Measurements from ENCODE around the gene FSTL4. TPM values are rescaled to one million over a fixed set of nuclear protein-coding genes. Genes with fewer than 3 reads are reported as not detected.

The FSTL4 gene
- total and polyA plus RNA-seq, 2 donors (not counting 1 experiment from before 2014, with no cell fraction given), result 0.31 to 6.7 TPM

DNA sequence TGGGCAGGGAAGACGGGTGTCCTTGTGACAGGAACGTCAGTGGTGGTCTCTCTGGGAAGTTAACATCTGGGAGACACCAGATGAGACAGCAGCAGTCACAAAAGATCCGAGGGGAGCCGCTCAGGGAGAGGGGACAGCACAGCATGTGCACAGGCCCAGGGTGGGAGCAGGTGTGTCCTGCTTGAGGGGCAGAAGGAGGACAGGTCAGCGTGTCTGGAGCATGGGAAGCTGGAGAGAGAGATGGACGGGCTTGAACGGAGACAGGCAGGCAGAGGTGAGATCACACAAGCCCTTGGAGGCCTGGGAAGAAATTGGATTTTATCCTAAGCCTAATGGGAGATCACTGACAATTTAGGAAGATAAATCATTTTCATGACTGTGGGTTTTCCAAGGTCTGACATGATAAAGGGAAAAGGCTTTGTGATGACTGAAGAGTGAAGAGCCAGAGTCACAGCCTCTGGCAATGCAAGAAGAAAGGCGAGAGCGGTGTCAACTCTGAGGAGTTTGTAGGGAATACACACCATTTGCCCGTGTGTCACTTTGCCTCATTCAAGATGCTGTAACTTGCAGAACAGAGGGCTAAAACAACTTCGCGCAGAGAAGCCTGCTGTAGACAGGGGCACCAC, 88.3 kb downstream of the FSTL4 start:
- 89% methylated on average over 12 of the region's 12 CpGs for WGBS (ENCODE audit: insufficient coverage)
- TF ChIP-seq EZH2 (IDR thresholded peaks at IDR 0.05; ENCODE audit: borderline replicate concordance, insufficient read depth, low read depth, low read length, poor library complexity, severe bottlenecking), result no peak
- TF ChIP-seq, protein P1, sequence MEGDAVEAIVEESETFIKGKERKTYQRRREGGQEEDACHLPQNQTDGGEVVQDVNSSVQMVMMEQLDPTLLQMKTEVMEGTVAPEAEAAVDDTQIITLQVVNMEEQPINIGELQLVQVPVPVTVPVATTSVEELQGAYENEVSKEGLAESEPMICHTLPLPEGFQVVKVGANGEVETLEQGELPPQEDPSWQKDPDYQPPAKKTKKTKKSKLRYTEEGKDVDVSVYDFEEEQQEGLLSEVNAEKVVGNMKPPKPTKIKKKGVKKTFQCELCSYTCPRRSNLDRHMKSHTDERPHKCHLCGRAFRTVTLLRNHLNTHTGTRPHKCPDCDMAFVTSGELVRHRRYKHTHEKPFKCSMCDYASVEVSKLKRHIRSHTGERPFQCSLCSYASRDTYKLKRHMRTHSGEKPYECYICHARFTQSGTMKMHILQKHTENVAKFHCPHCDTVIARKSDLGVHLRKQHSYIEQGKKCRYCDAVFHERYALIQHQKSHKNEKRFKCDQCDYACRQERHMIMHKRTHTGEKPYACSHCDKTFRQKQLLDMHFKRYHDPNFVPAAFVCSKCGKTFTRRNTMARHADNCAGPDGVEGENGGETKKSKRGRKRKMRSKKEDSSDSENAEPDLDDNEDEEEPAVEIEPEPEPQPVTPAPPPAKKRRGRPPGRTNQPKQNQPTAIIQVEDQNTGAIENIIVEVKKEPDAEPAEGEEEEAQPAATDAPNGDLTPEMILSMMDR (IDR thresholded peaks at IDR 0.05), result no peak
- no peak for DNase-seq

DNA sequence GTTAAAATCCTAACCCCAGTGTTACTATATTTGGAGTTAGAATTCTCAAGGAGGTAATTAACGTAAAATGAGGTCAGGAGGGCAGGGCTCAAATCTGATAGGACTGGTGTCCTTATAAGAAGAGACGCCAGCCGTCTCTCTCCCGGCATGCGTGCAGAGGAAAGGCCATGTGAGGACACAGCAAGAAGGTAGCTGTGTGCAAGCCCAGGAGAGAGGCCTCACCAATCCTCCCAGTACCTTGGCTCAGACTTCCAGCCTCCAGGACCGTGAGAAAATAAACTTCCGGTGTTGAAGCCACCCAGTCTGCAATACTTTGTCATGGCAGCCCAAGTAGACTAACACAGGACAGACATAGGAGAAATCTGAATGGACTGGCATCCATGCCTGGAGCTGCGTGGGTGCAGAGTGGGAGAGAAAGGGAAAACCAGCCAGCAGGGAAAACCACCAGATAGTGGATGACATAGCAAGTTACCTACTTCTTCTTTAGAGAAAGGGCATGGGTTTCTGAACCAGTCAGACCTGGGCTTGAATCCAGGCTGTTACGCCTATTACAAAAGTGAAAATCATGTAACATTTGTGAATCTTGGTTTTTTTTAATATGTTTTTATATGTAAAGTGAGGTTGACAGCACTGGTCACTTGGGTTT, 89.2 kb downstream of the FSTL4 start:
- H2AFZ ChIP-seq (ENCODE audit: insufficient read depth, low read depth, low read length, poor library complexity, severe bottlenecking), result no peak overlapping the region
- DNase-seq (no peak), ATAC-seq (ENCODE audit: low read depth) (no peak)
- H4K20me1 ChIP-seq (ENCODE audit: control insufficient read depth, insufficient read depth, low read length, poor library complexity, severe bottlenecking), result no peaks in the 10 kb centered on the region
- no peaks in the 10 kb centered on the region for H3K79me2 ChIP-seq (ENCODE audit: control insufficient read depth, insufficient read depth, low read length)
- H3K4me1 ChIP-seq (ENCODE audit: control insufficient read depth in 2 of 2, insufficient read depth in 2 of 2, low read length in 2 of 2), result no peaks in the 10 kb centered on the region
- no peak for TF ChIP-seq EZH2 (IDR thresholded peaks at IDR 0.05; ENCODE audit: borderline replicate concordance, insufficient read depth, low read depth, low read length, poor library complexity, severe bottlenecking)
- TF ChIP-seq, protein P1 (IDR thresholded peaks at IDR 0.05), result no peak
- no peak overlapping the region for H3K27ac Mint-ChIP-seq
- 93% methylated on average over 8 of the region's 9 CpGs for WGBS (ENCODE audit: insufficient coverage)
- ChIA-PET CTCF (no interaction called here), POLR2A (no interaction called here)
- H3K4me1 Mint-ChIP-seq, result no peaks in the 10 kb centered on the region
- no peaks in the 10 kb centered on the region for H3K9me3 Mint-ChIP-seq (ENCODE audit: insufficient read depth)
- peaks cover 17% of the 10 kb centered on the region for H3K27me3 Mint-ChIP-seq
- H3K4me2 ChIP-seq (replicated peaks; ENCODE audit: low read depth, low read length, poor library complexity, severe bottlenecking), result no peak overlapping the region
- no peak overlapping the region for H3K27ac ChIP-seq (ENCODE audit: low read length in 2 of 2)
- H3K9me3 ChIP-seq (ENCODE audit: control extremely low read depth in 1 of 3, control insufficient read depth in 2 of 3, insufficient read depth in 1 of 3, low read length in 2 of 3), result no peaks in the 10 kb centered on the region
- intact Hi-C loops (cut with micrococcal nuclease), result no loop called here
- H3K36me3 ChIP-seq (replicated peaks in 1 of 2; ENCODE audit: control extremely low read depth in 1 of 2, control insufficient read depth in 1 of 2, extremely low read depth in 1 of 2, insufficient read depth in 2 of 2, low read length in 1 of 2), result no peaks in the 10 kb centered on the region
- H3K4me3 Mint-ChIP-seq, result no peak overlapping the region
- H3K9ac ChIP-seq (ENCODE audit: low read length), result no peak overlapping the region
- H3K4me3 ChIP-seq (ENCODE audit: control extremely low read depth in 1 of 5, extremely low read depth in 1 of 5, insufficient read depth in 1 of 5, low read depth in 2 of 5, low read length in 4 of 5), result no peak overlapping the region
- peaks cover 0 to 4% (median 0%) of the 10 kb centered on the region in 4 experiments for H3K27me3 ChIP-seq (replicated peaks in 1 of 4; ENCODE audit: control extremely low read depth in 1 of 4, control insufficient read depth in 3 of 4, insufficient read depth in 4 of 4, low read length in 3 of 4)

More for the DNA sequence above, 88.3 kb downstream of the FSTL4 start:
- Mint-ChIP-seq H3K9me3 (ENCODE audit: insufficient read depth) (no peaks in the 10 kb centered on the region), H3K27ac (no peak overlapping the region), H3K4me3 (no peak overlapping the region), H3K4me1 (no peaks in the 10 kb centered on the region), H3K27me3 (peaks cover 17% of the 10 kb centered on the region)
- Histone ChIP-seq H3K27me3 (replicated peaks in 1 of 4; ENCODE audit: control extremely low read depth in 1 of 4, control insufficient read depth in 3 of 4, insufficient read depth in 4 of 4, low read length in 3 of 4) (peaks cover 0 to 4% (median 0%) of the 10 kb centered on the region in 4 experiments), H3K4me1 (ENCODE audit: control insufficient read depth in 2 of 2, insufficient read depth in 2 of 2, low read length in 2 of 2) (no peaks in the 10 kb centered on the region), H2AFZ (ENCODE audit: insufficient read depth, low read depth, low read length, poor library complexity, severe bottlenecking) (no peak overlapping the region), H3K9ac (ENCODE audit: low read length) (no peak overlapping the region), H3K9me3 (ENCODE audit: control extremely low read depth in 1 of 3, control insufficient read depth in 2 of 3, insufficient read depth in 1 of 3, low read length in 2 of 3) (no peaks in the 10 kb centered on the region), H3K36me3 (replicated peaks in 1 of 2; ENCODE audit: control extremely low read depth in 1 of 2, control insufficient read depth in 1 of 2, extremely low read depth in 1 of 2, insufficient read depth in 2 of 2, low read length in 1 of 2) (no peaks in the 10 kb centered on the region), H3K4me2 (replicated peaks; ENCODE audit: low read depth, low read length, poor library complexity, severe bottlenecking) (no peak overlapping the region), H3K27ac (ENCODE audit: low read length in 2 of 2) (no peak overlapping the region), H4K20me1 (ENCODE audit: control insufficient read depth, insufficient read depth, low read length, poor library complexity, severe bottlenecking) (no peaks in the 10 kb centered on the region), H3K79me2 (ENCODE audit: control insufficient read depth, insufficient read depth, low read length) (no peaks in the 10 kb centered on the region), H3K4me3 (ENCODE audit: control extremely low read depth in 1 of 5, extremely low read depth in 1 of 5, insufficient read depth in 1 of 5, low read depth in 2 of 5, low read length in 4 of 5) (no peak overlapping the region)
- no peak for ATAC-seq (ENCODE audit: low read depth)
- ChIA-PET POLR2A (no interaction called here), CTCF (no interaction called here)
- intact Hi-C loops (cut with micrococcal nuclease), result no loop called here

All from B cell (primary cell).